ENCODE results near the gene ZNF438.

Gene ZNF438

GRCh38 chr10:30825022-30825421, 206.6 kb downstream of the ZNF438 start:
- DNase-seq (ENCODE audit: low spot score), result no peak

- DNase-seq (ENCODE audit: low spot score), result no peak
Measured at GRCh38 chr10:30823651-30824050, 208.0 kb downstream of the ZNF438 start.

- no peak for DNase-seq (ENCODE audit: low spot score)
Measured at GRCh38 chr10:30822693-30823465, 208.8 kb downstream of the ZNF438 start.

GRCh38 chr10:30821994-30822692, 209.5 kb downstream of the ZNF438 start:
- DNase-seq (ENCODE audit: low spot score), result no peak

- DNase-seq (ENCODE audit: low spot score), result no peak
Measured at GRCh38 chr10:30821261-30821993, 210.2 kb downstream of the ZNF438 start.

- no peak for DNase-seq (ENCODE audit: low spot score)
Measured at GRCh38 chr10:30820261-30820991, 211.2 kb downstream of the ZNF438 start.

GRCh38 chr10:30819341-30820181, 212.1 kb downstream of the ZNF438 start:
- DNase-seq (ENCODE audit: low spot score), result no peak

- no peak for DNase-seq (ENCODE audit: low spot score)
Measured at GRCh38 chr10:30818854-30819253, 212.8 kb downstream of the ZNF438 start.

GRCh38 chr10:30818010-30818660, 213.5 kb downstream of the ZNF438 start:
- no peak for DNase-seq (ENCODE audit: low spot score)

GRCh38 chr10:30817541-30817940, 214.1 kb downstream of the ZNF438 start:
- no peak for DNase-seq (ENCODE audit: low spot score)

- DNase-seq (ENCODE audit: low spot score), result no peak
Measured at GRCh38 chr10:30816820-30817171, 214.9 kb downstream of the ZNF438 start.

GRCh38 chr10:30816159-30816819, 215.4 kb downstream of the ZNF438 start:
- no peak for DNase-seq (ENCODE audit: low spot score)

GRCh38 chr10:30813872-30814481, 217.7 kb downstream of the ZNF438 start:
- DNase-seq (ENCODE audit: low spot score), result no peak

- no peak for DNase-seq (ENCODE audit: low spot score)
Measured at GRCh38 chr10:30812018-30812851, 219.4 kb downstream of the ZNF438 start.

GRCh38 chr10:30811276-30812017, 220.2 kb downstream of the ZNF438 start:
- no peak for DNase-seq (ENCODE audit: low spot score)

- DNase-seq (ENCODE audit: low spot score), result no peak
Measured at GRCh38 chr10:30810416-30810815, 221.2 kb downstream of the ZNF438 start.

- DNase-seq (ENCODE audit: low spot score), result no peak
Measured at GRCh38 chr10:30806850-30807249, 224.8 kb downstream of the ZNF438 start.

- DNase-seq (ENCODE audit: low spot score), result no peak
Measured at GRCh38 chr10:30805061-30805460, 226.6 kb downstream of the ZNF438 start.
